Fibroblast of villous mesenchyme (primary cell): ENCODE measurements around the gene ENPEP. TPM values are rescaled to one million over a fixed set of nuclear protein-coding genes. Genes with fewer than 3 reads are reported as not detected.
A peak's percentile ranks its signal among the peaks of the same experiment; 100 is the strongest.
"Not testable (repeated sequence)": the region's sequence is repeated elsewhere in the genome, so short reads cannot be mapped to it uniquely, and the experiment has no call there.

Experiments used
- DNase-seq: peaks from one replicate; pipeline ENCODE4 v3.0.0-alpha.2; 2010; ENCODE audit warnings: low read depth
- H3K4me3 ChIP-seq: 2 replicates; pipeline ENCODE4 v1.5.1; 2011; ENCODE audit warnings: low read depth, mild to moderate bottlenecking, low read length
- CTCF ChIP-seq: IDR thresholded peaks from 2 replicates; pipeline ENCODE4 v1.5.1; 2012; ENCODE audit warnings: low read depth, mild to moderate bottlenecking, low read length; ENCODE audit not compliant: insufficient read depth
- total RNA-seq: library from RNA; depleted of rRNA; stranded (reverse); fragments of >200 nt; gene quantifications from 2 replicates; pipeline ENCODE4 v1.2.3, GENCODE V29; 2012

The ENPEP gene
- total RNA-seq, 1 donor, result 0.43 TPM

- no peak for TF ChIP-seq CTCF
- no peak overlapping the region for H3K4me3 ChIP-seq
- DNase-seq, result peak; percentile 37
Measured at GRCh38 chr4:110540982-110541451, 65.1 kb downstream of the ENPEP start.

GRCh38 chr4:110543577-110543976, 67.6 kb downstream of the ENPEP start:
- no peak for DNase-seq
- no peak overlapping the region for H3K4me3 ChIP-seq
- TF ChIP-seq CTCF, result no peak

GRCh38 chr4:110544594-110544993, 68.6 kb downstream of the ENPEP start:
- DNase-seq, result no peak
- H3K4me3 ChIP-seq, result no peak overlapping the region
- TF ChIP-seq CTCF, result no peak

- no peak for TF ChIP-seq CTCF
- no peak overlapping the region for H3K4me3 ChIP-seq
- DNase-seq, result peak; percentile 21
Measured at GRCh38 chr4:110550260-110550659, 74.3 kb downstream of the ENPEP start.

- DNase-seq, result no peak
- no peak overlapping the region for H3K4me3 ChIP-seq
- no peak for TF ChIP-seq CTCF
Measured at GRCh38 chr4:110553197-110553596, 77.2 kb downstream of the ENPEP start.

- TF ChIP-seq CTCF, result no peak
- no peak for DNase-seq
Measured at GRCh38 chr4:110567214-110567613, 91.3 kb downstream of the ENPEP start.

GRCh38 chr4:110576696-110577095, 100.7 kb downstream of the ENPEP start:
- DNase-seq, H3K4me3 ChIP-seq: not testable (repeated sequence)

More at GRCh38 chr4:110567214-110567613, 91.3 kb downstream of the ENPEP start:
- H3K4me3 ChIP-seq, result no peak overlapping the region
